GM18873 (cell line): ENCODE results near the gene MED13L.
"Not testable (repeated sequence)": the region's sequence is repeated elsewhere in the genome, so short reads cannot be mapped to it uniquely, and the experiment has no call there.

Source experiments
- ATAC-seq: cut with Tn5 transposase; IDR thresholded peaks from one replicate; pipeline ENCODE4 v1.9.1; 2021; ENCODE audit warnings: mild to moderate bottlenecking, moderate library complexity, moderate number of reproducible peaks; ENCODE audit not compliant: unreplicated experiment, low FRiP score

The MED13L gene

DNA sequence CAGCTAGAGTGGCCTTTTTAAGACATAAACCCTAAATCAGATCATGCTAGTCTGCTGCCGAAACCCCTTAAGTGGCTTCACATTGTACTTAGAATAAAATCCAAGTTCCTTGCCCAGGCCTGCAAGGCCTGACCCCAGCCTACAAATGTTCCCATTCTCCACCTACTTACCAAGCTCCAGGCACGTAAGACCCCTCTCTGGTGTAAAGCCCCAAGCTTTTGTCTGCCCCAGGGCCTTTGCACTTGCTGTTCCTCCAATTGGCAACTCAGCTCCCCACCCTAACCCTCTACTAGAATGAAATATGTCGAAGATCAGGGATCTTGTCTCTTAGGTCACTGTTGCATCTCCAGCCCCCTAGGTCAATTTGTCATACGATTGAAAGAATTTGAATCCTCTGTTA, 27.1 kb upstream of the MED13L start:
- no peak for ATAC-seq

DNA sequence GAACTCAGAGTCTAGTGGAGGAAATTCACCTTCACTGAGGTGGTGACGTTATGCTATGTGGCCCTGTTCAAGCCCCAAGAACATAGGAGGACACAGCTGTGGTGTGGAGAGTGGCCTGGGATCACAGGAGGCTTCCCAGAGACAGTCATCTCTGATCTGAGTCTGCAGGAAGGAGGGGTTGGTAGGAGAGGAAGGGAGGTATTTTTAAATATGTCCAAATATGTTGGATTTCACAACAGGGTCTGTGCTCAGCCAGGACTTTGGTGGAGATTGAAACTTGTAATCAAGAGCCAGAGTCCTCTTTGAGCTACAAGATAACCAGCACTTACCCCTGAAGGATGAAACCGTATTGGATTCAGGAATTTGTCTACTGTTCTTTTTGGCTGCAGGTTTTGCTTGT, 26.4 kb upstream of the MED13L start:
- no peak for ATAC-seq

DNA sequence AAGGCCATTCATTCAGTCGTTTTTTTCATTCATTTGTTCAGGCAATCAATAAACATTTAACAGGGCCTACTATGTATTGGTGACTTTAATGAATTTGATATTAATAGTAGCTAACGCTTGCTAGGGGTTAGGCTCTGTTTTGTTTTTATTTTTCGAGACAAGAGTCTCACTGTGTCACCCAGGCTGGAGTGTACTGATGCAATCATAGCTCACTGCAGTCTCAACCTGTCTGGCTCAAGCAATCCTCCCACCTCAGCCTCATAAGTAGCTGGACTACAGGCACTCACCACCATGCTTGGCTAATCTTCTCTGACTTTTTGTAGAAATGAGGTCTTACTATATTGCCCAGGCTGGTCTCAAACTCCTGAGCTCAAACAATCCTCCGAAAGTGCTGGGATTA, 25.6 kb upstream of the MED13L start:
- ATAC-seq, result no peak

DNA sequence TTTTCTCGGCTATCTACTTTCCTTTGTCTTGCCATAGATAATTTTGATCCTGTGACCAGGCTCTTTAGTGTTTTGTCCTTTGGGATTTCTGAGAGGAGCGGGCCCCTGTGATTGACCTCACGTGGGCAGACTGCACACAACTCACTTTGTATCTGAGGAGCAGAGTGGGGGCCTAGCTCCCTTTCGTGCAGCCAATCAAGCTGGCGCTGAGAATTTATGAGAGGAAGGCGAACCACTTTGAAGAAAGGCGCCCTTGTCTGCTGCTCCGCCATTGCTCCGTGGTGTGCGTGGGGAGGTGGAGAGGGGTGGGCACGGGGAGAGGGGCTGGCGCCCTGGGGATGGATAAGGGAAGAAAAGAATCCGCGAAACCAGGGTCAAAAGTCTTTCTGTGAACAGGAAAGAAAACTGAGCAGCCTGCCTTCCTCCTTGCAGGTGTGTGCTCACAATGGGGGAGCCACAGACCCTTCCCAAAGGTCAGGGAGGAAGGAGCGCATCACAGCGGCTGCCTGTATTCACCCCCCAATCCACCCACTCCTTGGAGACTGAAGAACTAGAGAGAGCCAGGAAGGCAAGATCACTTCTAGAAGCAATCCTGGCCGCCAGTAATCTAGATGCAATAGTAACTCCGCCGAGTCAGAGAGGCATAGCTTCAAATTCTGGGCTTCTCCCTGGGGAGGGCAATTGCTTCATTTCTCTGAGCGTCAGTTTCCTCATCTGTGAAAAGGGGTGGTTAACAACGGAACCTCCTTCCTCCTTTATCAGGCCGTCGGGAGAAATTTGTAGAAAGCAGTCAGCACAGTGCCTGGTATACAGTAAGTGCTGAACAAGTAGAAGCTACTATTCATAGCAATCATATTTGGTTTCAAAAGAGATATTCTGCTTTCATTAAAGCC, 24.9 kb upstream of the MED13L start:
- no peak for ATAC-seq

DNA sequence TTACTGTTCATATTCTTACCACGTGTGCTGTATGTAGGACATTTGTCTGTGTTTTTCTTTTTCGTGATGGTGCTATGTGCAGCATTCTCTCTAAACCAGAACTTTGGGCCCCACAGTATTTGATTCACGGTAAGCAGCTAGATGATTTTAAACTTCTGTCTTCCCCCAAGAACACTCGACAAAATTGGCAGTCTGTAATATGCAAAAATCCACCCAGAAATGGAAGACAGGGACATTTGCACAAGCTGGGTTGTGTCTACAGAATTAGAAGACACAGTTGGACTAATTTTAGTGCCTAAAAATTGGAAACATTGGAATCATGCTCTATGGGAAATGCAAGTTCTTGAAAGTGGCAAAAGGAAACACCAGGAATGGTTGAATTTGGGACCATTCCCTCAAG, 24.1 kb upstream of the MED13L start:
- ATAC-seq, result no peak

DNA sequence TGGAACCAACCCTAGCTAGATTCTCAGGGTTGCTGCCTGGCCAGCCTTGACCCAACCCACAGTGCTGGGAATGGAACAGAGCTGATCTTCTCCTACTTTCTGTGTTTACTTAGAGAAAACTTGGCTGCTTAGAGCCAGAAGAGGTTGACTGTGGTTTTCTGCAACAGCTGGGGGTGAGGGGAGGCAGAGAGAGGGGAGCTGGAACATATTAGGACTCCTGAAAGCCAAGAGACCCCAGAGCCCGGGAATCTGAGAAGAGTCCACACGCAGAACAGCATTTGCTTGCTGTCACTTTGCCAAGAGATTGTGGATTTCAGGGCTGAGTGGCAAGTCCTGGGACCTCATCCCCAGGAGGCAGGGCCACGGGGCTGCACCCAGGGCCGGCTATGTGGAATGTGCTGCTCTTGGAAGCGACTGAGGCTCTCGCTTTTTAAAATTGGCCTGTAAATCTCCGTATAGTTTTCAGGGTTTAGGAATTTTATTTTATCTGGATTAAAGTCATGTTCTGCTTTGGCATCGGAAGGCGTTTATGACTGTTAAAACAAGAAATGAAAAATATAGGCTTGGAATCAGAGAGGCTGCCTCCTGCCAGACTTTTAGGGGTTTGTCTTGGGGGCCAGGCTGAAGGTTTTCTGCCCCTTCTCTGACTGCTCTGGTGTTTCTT, 22.3 kb upstream of the MED13L start:
- no peak for ATAC-seq

DNA sequence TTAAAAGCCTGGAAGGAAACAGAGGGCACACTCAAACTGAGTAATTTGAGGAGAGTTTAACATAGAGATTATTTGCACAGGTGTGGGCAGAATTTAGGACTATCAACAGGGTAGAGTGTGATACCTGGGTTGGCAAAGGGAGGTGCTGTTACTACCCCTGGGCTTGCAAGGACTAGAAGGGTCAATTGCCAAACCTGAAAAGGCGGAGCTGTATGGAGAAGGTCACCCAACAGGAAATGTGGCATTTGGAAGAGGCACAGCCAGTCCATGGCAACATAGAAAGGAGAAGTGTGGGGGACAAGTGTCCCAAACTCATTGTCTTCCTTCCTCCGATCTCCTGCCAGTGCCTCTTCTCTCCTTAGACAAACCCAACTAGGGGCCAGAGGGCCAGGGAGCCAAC, 21.6 kb upstream of the MED13L start:
- no peak for ATAC-seq

DNA sequence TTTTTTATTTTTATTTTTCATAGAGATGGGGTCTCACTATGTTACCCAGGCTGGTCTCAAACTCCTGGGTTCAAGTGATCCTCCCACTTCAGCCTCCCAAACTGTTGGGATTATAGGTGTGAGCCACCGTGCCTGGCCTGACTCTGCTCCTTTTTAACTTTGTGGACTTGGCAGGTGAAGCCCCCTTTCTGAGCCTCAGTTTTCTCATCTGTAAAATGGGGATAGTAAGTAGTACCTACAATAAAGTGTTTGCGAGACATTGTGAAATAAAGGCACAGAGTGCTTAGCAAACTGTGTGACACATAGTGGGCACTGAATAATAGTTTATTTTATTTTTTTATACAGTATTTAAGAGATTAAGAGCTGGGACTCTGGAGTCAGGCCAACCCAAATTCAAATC, 21.1 kb upstream of the MED13L start:
- no peak for ATAC-seq

DNA sequence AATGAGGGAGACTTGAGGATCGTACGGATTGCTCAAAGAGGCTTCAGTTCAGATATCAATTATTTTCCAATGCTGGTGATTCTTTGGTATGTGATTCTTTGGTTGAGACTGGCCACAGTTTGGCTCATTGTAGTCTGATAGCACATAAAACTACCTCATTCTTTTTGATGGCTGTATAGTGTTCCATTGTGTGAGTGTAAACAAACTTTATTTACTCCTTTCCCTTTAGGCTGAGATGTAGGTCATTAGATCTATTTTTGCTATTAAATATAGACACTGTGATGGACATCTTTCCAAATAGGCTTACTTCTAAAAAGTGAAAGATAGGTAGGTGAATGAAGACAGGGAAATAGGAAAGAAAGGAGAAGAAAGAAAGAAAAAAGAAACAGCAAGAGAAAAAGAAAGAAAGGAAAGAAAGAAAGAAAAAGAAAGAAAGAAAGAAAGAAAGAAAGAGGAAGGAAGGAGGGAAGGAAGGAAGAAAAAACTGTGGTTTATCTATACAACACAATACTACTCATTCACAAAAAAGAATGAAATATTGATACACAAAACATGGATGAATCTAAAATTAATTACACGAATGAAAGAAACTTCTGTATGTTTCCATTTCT, 19.8 kb upstream of the MED13L start:
- ATAC-seq, result no peak

DNA sequence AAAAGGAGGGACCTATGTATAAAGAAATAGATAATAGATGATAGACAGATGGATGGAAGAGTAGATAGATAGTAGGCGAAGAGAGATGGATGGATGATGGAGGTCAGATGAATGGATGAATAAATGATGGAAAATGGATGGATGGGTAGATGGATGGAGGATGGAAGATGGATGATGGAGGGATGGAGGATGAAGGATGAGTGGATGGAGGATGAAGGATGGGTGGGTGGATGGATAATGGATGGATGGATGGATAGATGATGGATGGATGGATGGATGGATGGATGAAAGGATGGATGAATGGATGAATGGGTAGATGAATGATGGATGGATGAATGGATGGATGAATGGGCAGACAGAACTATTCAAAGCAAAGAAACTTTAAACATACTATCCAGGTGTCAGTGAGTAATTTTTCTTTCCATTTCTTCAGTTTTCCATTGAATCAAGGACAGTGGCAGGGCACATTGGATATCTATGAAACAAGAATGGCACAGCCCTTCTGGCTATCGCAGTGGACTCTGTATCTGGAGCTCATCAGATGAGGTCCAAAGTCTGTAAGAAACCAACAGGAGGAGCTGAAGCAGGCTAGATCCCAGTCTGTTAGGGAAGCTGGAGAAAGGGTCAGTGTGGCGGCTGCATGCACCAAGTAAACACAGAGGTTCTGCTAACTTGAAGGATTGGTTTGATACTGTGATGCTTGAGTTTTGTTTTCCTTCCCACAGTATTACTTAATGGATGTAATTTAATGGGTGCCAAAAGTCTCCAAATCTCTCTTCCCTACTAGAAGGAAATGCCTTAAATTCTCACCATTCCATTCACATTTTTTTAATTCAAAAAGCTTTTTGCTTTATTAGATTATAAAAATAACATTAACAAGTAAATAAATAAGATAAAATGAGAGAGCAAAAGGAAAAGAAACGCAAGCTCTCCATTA, 18.1 kb upstream of the MED13L start:
- ATAC-seq, result no peak

DNA sequence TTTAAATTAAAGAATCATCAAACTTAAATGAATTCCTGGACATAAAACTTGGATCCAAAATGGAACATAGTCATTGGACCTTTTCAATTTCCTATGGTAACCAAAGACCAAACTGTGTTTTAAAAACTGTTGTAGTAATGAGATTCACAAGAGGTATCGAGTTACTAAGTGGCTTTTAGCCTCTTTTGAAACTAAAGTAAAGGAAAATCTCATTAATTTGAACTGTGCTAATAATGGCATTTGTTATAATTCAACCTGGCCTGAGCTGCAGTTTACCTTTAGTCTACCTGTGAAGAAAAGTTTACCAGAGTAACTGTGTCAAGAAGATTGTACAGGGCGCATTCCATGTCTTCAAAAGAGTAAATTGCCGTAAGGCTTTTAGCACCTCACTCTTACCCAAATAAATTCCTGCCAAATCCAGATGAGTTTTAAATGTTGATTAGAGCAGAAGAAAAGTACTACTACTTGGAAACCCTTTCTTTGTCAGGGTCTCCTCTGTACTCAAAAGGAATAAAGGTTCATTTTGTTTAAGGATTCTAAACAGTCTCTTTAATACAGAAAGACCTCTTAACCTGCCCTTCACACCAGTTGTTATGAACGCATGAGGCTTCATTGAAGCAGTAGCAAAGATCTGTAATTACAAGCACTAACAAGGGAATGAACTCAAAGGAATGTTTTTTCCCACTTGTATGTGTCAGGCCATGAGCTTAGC, 17.1 kb upstream of the MED13L start:
- ATAC-seq, result no peak

DNA sequence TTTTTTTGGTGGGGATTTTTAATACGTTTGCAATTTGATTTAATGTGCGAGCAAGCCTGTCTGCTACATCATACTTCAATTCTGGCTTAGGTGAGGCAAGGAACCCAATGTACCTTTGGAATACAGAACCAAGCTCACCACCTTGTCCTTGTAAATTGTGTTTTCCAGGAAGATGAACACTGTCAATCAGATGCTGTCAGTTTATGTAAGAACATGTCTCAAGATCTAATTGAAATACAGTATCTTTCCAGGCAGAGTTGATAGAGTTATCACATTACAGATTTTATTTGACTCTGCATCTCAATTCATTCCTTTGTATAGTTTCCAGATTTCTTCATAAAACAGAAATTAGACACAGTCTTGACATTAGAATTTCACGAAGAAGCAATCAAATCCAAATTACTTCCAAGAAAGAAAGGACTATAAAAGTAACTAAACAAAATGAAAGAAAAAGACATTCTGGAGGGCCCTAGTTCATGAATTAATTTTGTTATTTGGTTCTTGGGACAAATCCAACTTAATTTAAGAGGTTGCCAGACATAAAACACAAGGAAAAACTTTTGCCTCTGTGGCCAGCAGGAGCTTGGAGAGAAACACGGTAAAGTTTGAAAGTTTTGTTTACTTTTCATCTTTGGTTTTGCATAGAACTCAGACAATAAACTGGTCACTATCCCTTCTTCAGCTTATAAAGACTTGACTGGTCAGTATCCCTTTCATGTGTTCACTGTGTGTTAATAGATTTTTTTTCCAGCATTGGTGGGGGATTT, 16.4 kb upstream of the MED13L start:
- no peak for ATAC-seq

DNA sequence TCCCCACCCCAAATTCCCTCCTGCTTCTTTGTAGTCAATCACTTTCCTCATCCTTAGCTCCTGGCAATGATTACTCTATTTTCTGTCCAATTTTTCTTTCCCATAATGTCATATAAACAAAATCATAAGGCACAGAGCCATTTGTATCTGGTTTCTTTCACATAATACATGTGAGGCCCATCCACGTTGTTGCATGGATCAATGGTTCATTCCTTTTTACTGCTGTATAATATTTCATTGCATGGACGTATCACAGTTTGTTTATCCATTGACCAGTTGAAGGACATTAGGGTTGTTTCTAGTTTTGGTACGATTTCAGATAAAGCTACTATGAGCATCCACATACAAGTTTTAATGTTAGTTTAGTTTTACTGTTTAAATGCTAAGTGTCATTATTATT, 13.7 kb upstream of the MED13L start:
- ATAC-seq, result no peak

DNA sequence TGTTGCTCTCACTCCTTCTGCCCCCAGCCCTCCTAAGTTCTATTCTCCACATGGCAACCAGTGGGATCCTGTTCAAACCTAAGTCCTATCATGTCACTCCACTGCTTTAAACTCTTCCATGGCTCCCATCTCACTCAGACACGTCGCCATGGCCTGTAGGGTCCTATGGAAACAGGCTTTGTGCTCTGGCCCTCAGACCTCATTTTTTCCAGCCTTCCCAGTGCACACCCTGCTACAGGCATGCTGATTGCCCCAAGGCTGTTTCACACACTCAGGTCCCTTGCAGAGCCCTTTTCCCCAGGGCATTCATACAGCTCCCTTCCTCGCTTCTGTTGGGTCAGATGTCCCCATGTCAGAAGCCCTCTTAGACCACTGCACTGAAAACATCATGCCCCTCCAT, 11.2 kb upstream of the MED13L start:
- no peak for ATAC-seq

DNA sequence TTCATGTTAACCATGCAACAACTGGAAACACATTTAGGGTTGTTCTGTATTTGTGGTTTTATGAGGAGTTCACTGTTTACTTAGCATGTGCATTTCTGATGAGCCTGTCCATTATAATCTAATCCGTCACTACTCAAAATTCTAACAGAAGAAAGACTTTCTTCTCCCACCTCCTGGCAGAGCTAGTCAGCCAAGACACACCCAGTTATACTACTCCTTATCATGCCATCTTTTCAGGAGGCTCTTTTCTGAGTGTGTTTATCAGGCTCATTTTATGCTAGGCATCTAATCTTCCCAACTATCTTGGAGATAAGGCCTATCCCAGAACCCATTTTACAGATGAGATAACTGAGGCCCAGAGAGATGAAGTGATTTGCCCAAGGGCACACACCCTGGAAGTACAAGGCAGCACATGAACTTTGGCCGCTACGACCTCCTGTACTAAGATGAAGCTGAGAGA, 10.4 kb upstream of the MED13L start:
- no peak for ATAC-seq

DNA sequence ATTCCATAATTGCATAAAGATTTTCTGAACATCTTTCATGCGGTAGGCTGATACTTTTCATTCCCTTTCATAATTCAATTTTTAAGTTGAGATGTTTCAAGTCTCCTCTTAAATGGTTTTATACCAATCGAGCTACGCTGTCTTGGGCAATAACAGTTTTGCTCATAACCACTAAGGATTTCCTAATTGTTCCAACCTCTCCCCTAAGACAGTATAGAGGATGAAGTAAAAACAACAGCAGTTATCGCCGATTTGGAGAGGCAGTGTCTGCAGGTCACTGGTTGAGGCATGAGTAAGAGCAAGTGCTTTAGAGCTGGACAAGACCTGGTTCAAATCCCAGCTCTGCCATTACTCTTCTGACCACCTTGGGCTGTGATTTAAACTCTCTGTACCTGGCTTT, 6.9 kb upstream of the MED13L start:
- no peak for ATAC-seq

DNA sequence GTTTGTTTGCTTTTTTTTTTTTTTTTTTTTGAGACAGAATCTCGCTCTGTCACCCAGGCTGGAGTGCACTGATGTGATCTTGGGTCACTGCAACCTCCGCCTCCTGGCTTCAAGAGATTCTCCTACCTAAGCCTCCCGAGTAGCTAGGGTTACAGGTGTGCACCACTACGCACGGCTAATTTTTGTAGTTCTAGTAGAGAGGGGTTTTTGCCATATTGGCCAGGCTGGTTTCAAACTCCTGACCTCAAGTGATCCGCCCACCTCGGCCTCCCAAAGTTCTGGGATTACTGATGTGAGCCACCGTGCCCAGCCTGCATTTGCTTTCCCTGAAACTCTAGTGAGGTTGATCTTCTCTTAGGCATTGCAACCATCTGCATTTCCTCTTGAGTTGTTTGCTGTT, 6.4 kb upstream of the MED13L start:
- not testable (repeated sequence) for ATAC-seq

DNA sequence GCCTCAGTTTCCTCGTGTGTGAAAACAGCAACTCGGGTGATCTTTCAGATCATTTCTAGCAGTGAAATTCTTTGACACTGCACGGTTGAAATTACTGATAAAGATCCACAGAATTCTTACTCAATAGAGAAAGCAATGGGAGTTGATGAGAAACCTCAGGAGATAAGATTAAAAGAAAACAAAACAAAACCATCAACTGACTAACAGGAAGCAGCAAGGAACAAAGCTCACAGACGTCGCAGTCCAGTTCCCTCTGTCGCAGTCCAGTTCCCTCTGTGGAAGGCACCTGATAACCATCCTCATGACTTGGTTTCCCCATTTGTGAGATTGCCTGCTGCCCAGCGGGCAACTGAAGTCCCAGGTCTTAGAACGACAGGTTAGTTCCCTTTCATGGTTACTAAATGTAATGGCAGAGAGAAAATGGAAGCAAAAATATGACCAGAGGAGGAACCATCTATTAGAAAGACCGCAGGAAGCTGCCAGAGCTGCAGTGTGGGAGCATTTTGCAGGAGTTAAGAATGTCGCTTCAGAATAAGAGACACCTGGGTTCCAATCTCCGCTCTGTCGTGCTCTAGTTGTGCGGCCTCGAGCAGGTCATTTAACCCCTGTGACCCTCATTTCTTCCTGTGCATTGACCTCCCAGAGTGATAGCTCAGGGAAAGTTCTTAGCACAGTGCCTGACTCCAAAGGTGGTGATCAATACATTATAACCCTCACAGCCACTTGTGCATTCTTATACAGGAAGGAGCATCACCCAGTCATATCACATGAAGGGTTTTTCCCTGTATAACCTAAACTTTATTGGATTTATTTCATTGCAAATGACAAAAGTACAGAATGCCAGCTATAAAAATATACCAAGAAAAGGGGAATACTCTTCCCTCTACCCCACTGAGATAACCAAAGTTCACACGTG, 5.1 kb upstream of the MED13L start:
- ATAC-seq, result no peak
